CD4-positive, alpha-beta T cell treated with Interleukin-6 at 100 ng/mL for 8 hours (primary cell): Measurements from ENCODE around the gene SAG.
"Not testable (repeated sequence)": the region's sequence is repeated elsewhere in the genome, so short reads cannot be mapped to it uniquely, and the experiment has no call there.

Source experiments
- DNase-seq: peaks from one replicate; pipeline ENCODE4 v3.0.0-alpha.2; 2020; ENCODE audit warnings: mixed read lengths, low spot score

SAG gene

DNA sequence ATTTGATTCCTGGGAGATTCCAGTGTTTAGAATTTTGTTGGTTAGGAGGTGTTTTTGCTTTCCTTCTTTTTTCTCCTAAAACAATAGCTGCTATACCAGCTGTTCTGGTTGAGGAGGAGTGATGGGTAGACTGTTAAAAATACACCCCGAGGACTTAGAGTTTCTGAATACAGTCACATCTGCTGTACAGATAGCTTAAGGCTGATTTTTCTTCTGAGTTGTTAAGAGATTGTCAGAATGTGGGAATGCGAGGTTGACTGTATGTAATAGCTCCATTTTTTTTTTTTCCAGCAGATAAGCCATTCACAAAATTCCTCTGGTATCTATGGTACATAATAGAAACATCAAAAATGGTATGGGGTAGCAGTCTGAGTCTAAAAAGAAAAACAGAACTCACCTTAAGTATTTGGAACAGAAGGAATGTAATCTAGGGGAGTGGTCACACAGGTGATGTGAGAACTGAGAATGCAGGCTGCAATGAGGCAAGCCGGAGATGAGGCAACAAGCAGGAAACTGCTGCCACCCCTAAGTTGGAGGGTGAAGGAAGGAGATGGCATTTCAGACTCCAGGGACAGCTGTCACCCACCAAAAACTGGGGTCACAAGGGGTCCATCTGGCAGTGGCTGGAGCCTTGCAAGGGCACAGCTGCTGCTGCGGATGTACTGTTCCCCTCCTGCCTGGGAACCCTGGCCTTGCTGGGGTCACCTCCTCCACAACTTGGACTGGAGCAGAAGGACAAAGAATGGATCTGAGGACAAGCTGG lies 49.1 kb downstream of the SAG start:
- no peak for DNase-seq

DNA sequence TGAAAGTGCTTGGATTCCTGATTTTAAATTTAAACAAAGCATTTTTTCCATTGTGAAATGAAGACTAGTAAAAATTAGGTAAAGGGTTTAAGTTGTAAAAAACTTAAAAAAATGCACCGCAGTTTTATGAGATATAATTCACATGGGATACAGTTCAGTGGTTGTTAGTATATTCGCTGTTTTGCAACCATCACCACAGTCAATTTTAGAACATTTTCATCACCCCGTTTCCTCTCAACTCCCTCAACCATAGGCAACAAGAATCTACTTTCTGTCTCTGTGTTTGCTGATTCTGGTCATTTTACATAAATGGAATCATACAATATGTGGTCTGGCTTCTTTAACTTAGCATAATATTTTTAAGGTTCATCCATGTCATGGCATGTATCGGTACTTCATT lies 50.7 kb downstream of the SAG start:
- no peak for DNase-seq

DNA sequence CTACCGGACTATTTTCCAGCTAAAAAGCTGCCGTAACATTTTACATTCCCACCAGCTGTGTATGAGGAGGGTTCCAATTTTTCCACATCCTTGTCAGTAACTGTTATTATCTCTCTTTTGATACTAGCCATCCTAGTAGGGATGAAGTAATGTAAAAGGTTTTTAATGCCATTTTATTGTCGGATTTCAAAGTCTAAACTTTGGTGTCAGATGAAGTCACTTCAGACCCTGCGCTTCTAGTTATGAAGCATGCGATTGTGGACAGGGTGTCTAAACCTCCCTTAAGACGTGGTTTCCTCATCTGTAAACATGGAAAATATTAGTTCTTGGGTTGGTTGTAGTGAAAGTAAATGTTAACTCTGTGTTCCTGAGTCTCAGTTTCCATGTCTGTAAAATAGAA lies 51.3 kb downstream of the SAG start:
- DNase-seq, result no peak

DNA sequence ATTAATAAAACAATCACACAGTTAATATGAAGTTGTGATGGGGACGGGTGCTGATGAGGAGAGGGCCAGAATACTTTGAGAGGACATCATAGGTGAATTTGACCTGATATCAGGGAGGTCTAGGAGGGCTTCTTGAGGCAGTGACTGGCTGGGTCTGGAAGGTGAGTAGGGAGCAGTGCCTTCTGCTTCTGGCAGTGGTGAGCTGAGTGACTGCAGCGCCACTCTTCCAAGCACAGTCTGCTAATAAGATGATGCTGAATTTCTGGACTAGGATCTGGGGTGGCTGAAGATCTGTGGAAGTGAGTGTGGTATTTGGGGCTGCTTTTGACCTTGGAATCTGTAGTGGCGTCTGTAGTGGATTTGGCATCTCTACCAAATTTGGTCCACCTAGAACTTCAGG lies 52.2 kb downstream of the SAG start:
- no peak for DNase-seq

DNA sequence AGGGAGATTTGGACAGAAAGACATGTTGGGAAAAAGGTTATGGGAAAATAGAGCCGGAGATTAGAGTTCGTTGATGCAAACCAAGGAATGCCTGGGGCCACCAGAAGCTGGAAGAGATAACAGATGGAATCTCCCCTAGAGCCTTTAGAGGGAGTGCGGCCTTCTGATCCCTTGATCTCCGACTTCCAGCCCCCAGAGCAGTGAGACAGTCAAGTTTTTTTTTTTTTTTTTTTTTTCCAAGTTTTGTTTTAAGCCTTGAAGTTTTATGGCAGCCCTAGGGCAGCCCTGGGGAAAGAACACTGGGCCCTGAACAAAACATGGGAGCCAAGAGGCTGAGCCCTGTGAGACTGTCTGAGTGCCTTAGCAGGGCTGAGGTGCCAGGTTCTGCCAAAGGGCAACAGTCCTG lies 53.2 kb downstream of the SAG start:
- DNase-seq, result no peak

DNA sequence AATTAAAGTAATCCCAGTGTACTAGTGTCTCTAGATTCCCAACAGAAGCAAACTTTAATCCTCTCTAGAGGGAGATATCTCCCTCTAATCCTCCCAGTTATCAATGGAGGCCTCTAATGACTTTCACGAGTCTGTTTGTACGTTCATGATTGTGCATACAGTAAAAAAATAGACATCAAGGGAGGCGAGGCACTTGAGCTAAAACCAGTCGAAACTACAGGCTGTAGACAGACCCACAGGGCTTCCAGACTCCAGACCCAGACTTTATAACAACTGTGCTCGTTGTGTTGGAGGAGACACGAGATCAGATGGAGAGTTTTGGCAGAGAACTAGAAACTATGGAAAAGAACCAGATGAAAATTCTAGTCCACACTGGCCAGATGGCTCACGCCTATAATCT lies 53.7 kb downstream of the SAG start:
- no peak for DNase-seq

DNA sequence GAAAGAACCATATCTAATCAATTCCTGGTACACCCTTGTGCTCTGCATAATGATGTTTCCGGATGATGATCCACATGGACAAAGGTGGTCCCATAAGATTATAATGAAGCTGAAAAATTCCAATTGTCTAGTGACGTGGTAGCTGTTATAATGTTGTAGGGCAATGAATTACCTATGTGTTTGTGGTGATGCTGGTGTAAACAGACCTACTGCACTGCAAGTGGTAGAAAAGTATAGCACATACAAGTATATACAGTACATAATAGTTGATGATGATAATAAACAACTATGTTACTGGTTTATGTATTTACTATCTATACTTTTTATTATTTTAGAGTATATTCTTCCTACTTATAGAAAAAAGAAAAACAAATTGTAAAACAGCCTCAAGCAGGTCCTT lies 55.1 kb downstream of the SAG start:
- no peak for DNase-seq

DNA sequence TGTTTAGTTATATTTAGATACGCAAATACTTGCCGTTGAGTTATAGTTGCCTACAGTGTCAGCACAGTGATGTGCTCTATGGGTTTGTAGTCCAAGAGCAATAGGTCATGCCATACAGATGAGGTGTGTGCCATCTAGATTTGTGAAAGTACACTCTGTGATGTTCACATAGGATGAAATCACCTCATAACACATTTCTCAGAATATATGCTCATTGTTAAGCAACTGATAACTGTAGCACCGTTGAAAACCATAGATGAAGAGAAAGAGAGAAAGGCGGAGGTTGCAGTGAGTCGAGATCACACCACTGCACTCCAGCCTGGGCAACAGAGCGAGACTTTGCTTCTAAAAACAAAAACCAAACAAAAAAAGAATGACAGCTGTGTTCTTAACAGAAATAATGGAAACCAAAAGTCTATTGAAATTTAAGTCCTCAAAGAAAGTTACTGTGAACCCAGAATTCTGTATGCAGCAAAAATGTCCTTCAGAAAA lies 56.2 kb downstream of the SAG start:
- no peak for DNase-seq

DNA sequence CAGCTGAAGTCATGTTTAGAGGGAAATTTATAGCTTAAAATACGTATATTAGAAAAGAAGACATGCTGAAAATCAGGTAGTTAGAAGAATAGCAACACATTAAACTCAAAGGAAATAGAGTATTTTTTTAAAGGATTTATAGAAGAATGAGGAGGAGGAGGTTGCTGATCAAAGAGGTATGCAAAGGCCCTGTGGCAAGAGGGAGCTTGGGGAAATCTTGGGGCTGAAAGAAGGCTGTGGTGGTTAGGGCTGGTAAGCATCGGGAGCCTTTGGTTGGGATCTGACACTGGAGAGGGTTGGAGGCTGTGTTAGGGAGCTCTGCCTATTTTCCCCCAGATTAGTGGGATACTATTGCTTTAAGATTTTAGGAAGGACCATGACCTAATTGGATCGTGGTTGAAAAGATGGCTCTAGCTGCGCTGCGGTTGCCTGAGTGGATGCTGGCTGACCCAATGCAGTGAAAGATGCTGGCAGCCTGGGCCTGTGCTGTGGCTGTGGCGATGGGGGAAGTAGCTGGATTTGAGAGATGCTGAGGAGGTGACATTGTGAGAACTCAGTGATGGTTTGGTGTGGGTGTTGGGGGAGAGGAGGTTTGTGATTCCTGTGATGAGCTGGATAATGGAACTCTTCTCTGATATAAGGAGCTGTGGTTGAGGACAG lies 58.4 kb downstream of the SAG start:
- no peak for DNase-seq

DNA sequence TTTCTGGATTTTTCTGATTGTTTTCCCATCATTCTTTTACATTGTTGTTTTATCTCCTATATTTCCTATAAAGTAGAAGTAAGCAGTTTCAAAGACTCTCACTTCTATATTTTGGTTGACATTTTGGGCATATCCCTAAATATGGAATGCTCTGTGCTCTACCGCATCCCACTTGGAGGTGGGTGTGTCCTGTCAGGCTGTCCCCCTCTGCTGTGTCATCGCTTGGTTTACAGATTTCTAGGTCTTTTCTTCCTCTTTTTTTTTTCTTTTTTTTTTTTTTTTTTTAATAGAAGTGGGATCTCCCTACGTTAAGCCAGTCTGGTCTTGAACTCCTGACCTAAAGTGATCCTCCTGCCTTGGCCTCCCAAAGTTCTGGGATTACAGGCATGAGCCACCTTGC lies 60.0 kb downstream of the SAG start:
- DNase-seq, result no peak

DNA sequence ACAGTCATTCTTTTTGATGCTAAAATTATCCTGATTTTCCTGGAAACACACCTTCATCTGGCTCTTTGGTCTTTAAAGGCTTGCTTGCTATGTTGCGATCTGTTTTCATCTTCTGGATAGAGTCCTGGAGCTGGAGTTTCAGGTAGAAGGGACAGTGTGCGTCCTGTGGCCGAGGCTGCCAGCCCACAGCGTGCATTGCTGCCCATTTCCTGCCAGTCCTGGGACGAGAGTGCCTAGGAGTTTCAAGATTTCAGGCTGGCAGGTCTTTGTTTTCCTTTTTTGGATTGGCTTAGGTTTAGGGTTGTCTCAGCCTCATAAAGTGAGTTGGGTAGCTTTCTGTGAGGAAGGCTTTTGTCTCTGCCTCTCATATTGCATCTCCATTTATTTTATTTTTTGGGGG lies 61.1 kb downstream of the SAG start:
- no peak for DNase-seq

DNA sequence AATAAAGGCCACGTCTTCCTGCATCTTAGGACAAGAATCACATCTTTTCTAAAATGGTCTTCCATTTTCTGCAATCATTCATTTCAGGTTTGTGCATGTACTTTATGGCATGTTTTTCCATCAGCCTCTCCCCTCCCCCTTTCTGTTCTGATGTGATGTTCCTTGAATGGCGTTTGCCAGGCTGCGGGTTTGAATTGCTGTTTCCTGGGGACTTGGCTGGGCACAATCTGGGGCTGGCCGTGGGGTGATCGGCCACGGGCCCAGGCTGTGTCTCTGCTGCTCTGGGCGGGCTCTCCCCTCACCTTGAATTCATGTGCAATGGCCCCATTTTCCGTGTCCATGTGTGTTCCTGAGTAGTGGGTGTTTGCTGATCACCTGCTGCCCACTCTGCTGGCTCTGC lies 61.8 kb downstream of the SAG start:
- DNase-seq, result no peak

DNA sequence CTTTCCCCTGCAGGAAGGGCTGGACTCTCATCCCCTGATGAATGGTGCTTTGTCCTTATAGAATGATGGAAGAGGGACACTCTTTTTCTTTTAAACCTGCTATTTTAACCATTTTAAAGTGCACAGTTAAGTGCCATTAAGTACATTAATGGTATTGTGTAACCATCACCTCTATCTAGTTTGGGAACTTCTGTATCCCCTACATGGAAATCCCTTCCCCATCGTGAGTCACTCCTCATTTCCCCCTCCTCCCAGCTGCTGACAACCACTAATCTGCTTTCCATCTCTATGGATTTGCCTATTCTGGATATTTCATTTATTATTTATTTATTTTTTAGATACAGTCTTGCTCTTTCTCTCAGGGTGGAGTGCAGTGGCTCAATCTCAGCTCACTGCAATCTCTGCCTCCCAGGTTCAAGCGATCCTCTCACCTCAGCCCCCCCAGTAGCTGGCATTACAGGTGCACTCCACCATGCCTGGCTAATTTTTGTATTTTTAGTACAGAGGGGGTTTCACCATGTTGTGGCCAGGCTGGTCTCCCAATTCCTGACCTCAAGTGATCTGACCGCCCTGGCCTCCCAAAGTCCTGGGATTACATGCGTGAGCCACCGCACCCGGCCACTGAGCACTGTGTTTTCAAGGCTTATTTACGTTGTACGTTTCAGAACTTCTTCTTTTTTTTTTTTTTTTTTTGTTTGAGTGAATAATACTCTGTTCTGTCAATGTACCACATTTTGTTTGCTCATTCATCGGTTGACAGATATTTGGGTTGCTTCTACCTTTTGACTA lies 62.5 kb downstream of the SAG start:
- DNase-seq, result no peak

DNA sequence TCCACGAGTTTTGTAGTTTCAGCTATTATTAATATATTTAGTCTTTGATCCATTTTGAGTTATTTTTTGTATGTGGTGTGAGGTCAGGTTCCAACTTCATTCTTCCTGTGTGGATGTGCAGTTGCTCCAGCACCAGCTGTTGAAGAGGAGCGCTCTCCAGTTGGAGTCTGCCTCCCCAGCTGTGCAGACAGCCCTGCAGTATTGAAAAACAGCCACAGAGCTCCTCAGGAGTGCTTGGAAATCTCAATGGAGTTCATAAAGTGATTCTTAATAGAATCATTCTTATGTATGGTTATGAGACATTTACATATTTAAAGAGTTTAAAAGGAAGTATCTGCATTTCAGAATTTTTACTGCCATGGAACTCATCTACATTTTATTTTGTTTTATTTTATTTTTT lies 64.0 kb downstream of the SAG start:
- no peak for DNase-seq

DNA sequence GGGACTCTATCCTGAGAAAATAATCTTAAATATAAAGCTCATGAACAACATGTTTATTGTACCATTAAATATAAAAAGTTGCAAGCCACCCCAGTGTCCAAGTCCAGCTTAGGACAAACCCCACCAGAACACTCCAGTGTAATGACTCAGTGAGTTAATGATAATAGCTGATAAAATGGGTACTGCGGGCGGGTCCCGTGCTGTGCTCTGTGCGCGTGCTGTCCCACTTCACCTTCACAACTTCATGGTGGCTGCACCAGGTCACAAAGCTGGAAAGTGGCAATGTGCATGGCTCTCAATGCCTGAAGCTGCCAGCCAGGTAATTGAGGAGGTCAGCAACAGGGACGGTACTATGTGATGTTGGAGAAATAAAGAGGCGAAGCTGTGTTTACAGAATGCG lies 65.2 kb downstream of the SAG start:
- DNase-seq, result no peak

DNA sequence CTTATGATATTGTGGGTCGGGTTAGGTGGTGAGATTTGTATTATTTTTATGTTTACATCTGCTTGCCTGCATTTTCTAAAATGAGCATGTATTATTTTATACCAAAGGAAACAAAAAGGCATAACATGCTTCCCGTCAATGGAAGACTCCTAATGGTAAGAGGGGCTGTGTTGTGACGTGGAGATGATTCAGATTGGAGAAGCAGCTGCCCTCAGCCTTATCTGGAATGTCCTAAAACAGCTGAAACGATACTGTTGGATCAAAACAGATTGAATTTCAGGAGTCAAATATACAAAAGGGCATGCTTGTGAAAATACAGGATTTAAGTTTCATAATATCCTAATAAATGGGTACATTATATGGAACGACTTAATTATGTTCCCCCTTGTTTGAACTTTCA lies 65.7 kb downstream of the SAG start:
- no peak for DNase-seq

DNA sequence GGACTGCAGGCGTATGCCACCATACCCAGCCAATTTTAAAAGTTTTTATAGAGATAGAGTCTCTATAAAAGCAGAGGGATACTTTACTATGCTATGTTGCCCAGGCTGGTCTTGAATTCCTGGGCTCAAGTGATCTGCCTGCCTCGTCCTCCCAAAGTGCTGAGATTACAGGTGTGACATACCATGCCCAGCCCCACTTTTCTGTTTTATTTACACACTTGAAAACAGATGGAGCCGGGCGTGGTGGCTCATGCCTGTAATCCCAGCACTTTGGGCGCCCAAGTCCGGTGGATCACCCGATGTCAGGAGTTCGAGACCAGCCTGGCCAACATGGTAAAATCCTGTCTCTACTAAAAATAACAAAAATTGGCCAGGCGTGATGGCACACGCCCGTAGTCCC lies 67.2 kb downstream of the SAG start:
- DNase-seq, result not testable (repeated sequence)

DNA sequence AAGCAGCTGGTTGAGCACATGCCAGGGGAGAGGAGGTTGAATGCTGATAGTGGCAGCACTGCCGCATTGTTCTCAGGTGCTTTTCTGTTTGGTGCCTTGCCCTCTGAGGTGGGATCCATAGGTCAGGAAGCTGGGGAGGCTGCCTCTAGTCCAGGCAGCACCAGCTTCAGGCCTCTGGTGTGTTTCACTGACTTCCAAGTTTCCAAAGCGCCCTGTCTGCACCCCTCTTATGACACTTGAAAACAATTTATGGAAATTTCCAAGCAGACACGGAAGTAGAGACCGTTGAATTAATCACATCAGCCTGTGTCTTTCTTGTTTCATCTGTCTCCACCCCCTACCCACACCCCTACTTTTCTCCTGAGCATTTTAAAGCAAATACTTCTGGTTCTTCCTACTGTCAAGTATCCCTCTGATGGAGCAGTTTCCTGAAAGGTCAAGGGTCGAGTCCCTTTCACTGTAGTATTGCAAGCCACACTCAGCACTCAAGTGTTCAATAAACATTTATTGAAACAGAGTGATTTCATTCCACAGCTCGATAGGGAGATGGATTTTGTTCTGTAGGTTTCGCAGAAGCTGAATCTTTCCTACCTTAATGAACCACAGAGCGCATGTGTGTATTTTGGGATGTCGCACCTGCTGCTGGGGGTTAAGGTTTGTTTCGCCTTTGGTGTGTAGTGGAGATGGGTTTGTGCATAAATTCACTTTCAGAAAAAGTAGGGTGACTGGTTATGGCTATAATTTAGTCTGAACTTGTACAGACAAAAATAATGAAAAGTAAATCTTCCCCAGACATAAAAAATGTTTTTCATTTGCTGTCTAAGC lies 68.1 kb downstream of the SAG start:
- DNase-seq, result no peak

DNA sequence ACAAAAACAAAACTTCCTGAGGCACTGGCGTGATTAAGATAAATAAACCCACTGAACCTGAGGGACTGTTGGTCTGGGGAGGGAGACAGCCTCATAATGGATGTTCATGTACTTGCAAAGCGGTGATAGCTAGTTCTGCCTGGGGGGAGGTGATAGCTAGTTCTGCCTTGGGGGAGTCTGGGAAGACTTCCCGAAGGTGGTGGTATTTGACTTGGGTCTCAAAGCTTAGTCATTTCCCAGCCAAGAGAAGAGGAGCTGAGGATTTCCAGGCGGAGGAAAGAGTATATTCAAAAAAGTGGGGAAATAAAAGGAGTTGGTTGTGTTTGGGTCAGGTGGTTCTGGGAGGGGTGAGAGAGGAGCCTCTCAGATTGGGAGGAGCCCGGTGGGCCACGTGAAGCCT lies 71.4 kb downstream of the SAG start:
- no peak for DNase-seq

DNA sequence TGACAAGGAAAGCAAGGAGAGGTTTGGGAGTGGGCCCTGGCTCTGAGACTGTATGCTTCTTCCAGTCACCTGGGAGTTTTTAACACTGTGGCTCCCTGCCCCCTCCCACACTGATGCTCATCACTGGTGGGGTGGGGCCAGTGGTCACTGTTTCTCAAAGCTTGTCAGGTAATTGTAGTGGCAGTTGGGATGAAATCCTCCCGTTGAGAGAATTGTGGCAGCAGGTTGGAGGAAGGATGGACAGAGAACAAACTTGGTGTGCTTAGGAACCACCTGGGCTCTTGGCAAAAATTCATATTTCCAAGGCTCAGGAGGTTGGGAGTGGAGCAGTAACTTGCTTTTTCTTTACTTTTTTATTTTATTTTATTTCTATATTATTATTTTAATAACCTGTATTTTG lies 71.8 kb downstream of the SAG start:
- no peak for DNase-seq

DNA sequence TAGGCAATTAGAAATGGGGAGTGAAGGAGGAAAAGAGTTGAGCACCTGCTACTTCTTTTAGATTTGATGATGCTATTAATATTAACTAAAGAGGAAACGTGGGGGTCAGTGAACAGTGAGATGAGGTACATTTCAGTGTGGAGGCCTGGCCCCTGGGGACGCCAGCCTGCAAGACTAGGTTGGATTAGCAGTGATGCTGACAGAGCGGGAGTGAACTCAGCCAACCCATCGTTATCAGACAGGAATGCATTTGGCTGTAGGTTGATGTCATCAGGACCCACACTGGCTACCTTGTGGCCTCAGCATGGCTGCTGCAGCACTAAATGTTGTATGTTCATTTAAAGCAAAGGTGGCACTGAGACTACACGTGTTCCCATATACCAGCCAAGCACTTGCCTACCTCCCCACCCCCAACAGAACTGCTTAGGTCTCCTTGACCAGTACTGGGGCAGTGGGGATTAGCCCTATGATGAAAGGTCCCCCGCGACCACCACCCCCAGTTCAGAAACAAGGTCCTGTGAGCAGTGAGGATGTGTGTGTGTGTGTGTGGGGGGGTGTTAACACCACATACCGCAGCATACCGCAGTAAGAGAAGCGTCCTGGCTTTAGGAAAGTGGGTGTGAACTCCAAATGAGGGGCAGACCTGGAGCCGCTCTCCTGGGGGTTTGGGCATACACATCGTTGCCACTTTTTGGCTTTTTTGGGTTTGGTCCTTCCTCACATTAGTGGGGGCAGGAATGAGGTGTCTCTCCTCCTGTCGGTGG lies 72.7 kb downstream of the SAG start:
- DNase-seq, result no peak
